SK-N-SH treated with all-trans-retinoic acid at 6 μM for 48 hours (cell line): ENCODE measurements around the gene CST9.

Source experiments
- ATAC-seq: fragments of 200-7000 bp; cut with Tn5 transposase; 3 replicates; pipeline ENCODE4 v1.9.1; 2020; ENCODE audit warnings: mild to moderate bottlenecking, moderate library complexity
- ARNTL ChIP-seq: fragments of 450-650 bp; formaldehyde crosslinking; IDR thresholded peaks from 2 replicates; pipeline ENCODE4 v1.5.0; 2020; ENCODE audit warnings: low read depth, mild to moderate bottlenecking, moderate library complexity, borderline replicate concordance
- BACH2 ChIP-seq: fragments of 250-450 bp; sonication (Bioruptor Pico); IDR thresholded peaks from 2 replicates; pipeline ENCODE4 v1.9.0; 2021; ENCODE audit warnings: mild to moderate bottlenecking, borderline replicate concordance
- CSDC2 ChIP-seq: fragments of 250-450 bp; sonication (Bioruptor Pico); IDR thresholded peaks from 2 replicates; pipeline ENCODE4 v1.5.0; 2020; ENCODE audit warnings: mild to moderate bottlenecking, moderate library complexity
- ESRRG ChIP-seq: fragments of 250-450 bp; sonication (Bioruptor Pico); IDR thresholded peaks from 2 replicates; pipeline ENCODE4 v1.6.1; 2021; ENCODE audit warnings: mild to moderate bottlenecking
- GLIS3 ChIP-seq: fragments of 250-450 bp; sonication (Bioruptor Pico); IDR thresholded peaks from 2 replicates; pipeline ENCODE4 v1.5.0; 2020; ENCODE audit warnings: mild to moderate bottlenecking, moderate library complexity
- ISL1 ChIP-seq: fragments of 250-450 bp; sonication (Bioruptor Pico); IDR thresholded peaks from 2 replicates; pipeline ENCODE4 v2.1.2; 2022; ENCODE audit warnings: mild to moderate bottlenecking, moderate library complexity
- PPARA ChIP-seq: fragments of 250-450 bp; sonication (Bioruptor Pico); IDR thresholded peaks from 2 replicates; pipeline ENCODE4 v1.5.0; 2020; ENCODE audit warnings: mild to moderate bottlenecking, borderline replicate concordance
- RARB ChIP-seq: fragments of 250-450 bp; sonication (Bioruptor Pico); IDR thresholded peaks from 2 replicates; pipeline ENCODE4 v1.8.0; 2021; ENCODE audit warnings: mild to moderate bottlenecking, moderate library complexity
- SNAI2 ChIP-seq: fragments of 250-450 bp; sonication (Bioruptor Pico); IDR thresholded peaks from 2 replicates; pipeline ENCODE4 v1.5.0; 2020; ENCODE audit warnings: mild to moderate bottlenecking, moderate library complexity
- TCF4 ChIP-seq: fragments of 250-450 bp; sonication (Bioruptor Pico); IDR thresholded peaks from 2 replicates; pipeline ENCODE4 v1.8.0; 2021; ENCODE audit warnings: mild to moderate bottlenecking, moderate library complexity, borderline replicate concordance
- TOX ChIP-seq: fragments of 250-450 bp; sonication (Bioruptor Pico); IDR thresholded peaks from 2 replicates; pipeline ENCODE4 v1.8.0; 2021; ENCODE audit warnings: mild to moderate bottlenecking, moderate library complexity, borderline replicate concordance
- ZC3H10 ChIP-seq: fragments of 250-450 bp; sonication (Bioruptor Pico); IDR thresholded peaks from 2 replicates; pipeline ENCODE4 v1.5.1; 2021; ENCODE audit warnings: mild to moderate bottlenecking, moderate library complexity
- ZFP3 ChIP-seq: fragments of 250-450 bp; sonication (Bioruptor Pico); IDR thresholded peaks from 2 replicates; pipeline ENCODE4 v1.5.0; 2020; ENCODE audit warnings: mild to moderate bottlenecking, moderate library complexity
- ZFP30 ChIP-seq: fragments of 450-650 bp; formaldehyde crosslinking; IDR thresholded peaks from 2 replicates; pipeline ENCODE4 v1.5.0; 2022; ENCODE audit warnings: mild to moderate bottlenecking, moderate library complexity
- ZNF565 ChIP-seq: fragments of 450-650 bp; formaldehyde crosslinking; conservative IDR thresholded peaks from 2 replicates; pipeline ENCODE4 v1.5.0; 2020; ENCODE audit warnings: low read depth, mild to moderate bottlenecking, moderate library complexity
- ZNF70 ChIP-seq: fragments of 450-650 bp; formaldehyde crosslinking; IDR thresholded peaks from 2 replicates; pipeline ENCODE4 v1.5.0; 2020; ENCODE audit warnings: mild to moderate bottlenecking, moderate library complexity
- ZNF8 ChIP-seq: fragments of 450-650 bp; formaldehyde crosslinking; IDR thresholded peaks from 2 replicates; pipeline ENCODE4 v1.5.0; 2020; ENCODE audit warnings: mild to moderate bottlenecking, moderate library complexity
- TF ChIP-seq, protein P1 (sequence below): fragments of 250-450 bp; sonication (Bioruptor Pico); IDR thresholded peaks from 2 replicates; pipeline ENCODE4 v1.8.0; 2020; ENCODE audit warnings: mild to moderate bottlenecking, moderate library complexity, borderline replicate concordance
- TF ChIP-seq, protein P2 (sequence below): fragments of 250-450 bp; sonication (Bioruptor Pico); IDR thresholded peaks from 2 replicates; pipeline ENCODE4 v1.5.1; 2021; ENCODE audit warnings: mild to moderate bottlenecking, moderate library complexity
- TF ChIP-seq, protein P3 (sequence below): fragments of 250-450 bp; sonication (Bioruptor Pico); IDR thresholded peaks from 2 replicates; pipeline ENCODE4 v1.8.0; 2021; ENCODE audit warnings: low read depth, mild to moderate bottlenecking, moderate library complexity, borderline replicate concordance
- TF ChIP-seq, protein P4 (sequence below): fragments of 250-450 bp; sonication (Bioruptor Pico); IDR thresholded peaks from 2 replicates; pipeline ENCODE4 v1.5.1; 2020; ENCODE audit warnings: low read depth, mild to moderate bottlenecking, moderate library complexity

Gene CST9

DNA sequence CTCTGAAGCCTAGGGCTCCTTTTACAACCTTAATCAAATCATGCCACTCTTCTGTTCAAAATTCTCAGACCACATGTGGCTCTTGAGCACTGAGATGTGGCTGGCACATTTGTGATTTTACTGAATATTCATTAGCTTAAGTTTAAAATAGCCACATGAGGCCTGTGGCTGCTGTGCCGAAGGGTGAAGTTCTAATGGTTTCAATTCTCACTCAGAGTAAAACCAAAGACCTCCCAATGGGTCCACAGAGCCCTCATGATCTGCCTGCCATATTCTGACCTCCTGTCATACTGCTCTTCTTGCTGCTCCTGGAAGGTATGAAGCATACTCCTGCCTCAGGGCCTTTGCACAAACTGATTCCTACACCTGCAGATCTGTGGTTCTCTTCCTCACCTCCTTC lies 39.9 kb upstream of the CST9 start:
- ATAC-seq, result no peak
- no peak for TF ChIP-seq ZC3H10 (CRISPR knock-in tag)
- no peak for TF ChIP-seq ZFP30 (CRISPR knock-in tag)
- TF ChIP-seq BACH2, result no peak

DNA sequence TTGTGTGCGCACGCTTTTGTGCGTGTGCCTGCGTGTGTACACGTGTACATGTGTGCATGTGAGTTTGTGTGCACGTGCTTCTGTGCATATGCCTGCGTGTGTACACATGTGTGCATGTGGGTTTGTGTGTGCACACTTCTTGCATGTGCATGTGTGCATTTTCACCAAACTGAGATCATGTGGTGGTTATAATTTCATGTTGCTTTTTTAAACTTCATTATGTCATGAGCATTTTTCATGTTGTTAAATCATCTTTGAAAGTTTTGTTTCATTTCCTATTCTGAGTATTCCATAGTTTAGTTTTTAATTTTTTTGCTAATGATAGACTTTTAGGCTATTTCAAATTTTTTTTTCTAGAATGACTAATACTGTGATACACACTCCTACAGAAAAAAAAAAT lies 38.4 kb upstream of the CST9 start:
- ATAC-seq, result no peak
- TF ChIP-seq PPARA (CRISPR knock-in tag) (no peak), ZFP3 (CRISPR knock-in tag) (no peak), RARB (CRISPR knock-in tag) (no peak), CSDC2 (CRISPR knock-in tag) (no peak), ARNTL (no peak), TOX (CRISPR knock-in tag) (no peak), ZNF70 (CRISPR knock-in tag) (no peak), ZNF565 (CRISPR knock-in tag) (no peak), ISL1 (CRISPR knock-in tag) (no peak), SNAI2 (no peak), ZFP30 (CRISPR knock-in tag) (no peak), ESRRG (CRISPR knock-in tag) (no peak), ZC3H10 (CRISPR knock-in tag) (no peak), GLIS3 (CRISPR knock-in tag) (no peak), ZNF8 (CRISPR knock-in tag) (no peak), TCF4 (CRISPR knock-in tag) (no peak)
- TF ChIP-seq, protein P1, sequence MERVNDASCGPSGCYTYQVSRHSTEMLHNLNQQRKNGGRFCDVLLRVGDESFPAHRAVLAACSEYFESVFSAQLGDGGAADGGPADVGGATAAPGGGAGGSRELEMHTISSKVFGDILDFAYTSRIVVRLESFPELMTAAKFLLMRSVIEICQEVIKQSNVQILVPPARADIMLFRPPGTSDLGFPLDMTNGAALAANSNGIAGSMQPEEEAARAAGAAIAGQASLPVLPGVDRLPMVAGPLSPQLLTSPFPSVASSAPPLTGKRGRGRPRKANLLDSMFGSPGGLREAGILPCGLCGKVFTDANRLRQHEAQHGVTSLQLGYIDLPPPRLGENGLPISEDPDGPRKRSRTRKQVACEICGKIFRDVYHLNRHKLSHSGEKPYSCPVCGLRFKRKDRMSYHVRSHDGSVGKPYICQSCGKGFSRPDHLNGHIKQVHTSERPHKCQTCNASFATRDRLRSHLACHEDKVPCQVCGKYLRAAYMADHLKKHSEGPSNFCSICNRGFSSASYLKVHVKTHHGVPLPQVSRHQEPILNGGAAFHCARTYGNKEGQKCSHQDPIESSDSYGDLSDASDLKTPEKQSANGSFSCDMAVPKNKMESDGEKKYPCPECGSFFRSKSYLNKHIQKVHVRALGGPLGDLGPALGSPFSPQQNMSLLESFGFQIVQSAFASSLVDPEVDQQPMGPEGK, result no peak
- TF ChIP-seq, protein P2, sequence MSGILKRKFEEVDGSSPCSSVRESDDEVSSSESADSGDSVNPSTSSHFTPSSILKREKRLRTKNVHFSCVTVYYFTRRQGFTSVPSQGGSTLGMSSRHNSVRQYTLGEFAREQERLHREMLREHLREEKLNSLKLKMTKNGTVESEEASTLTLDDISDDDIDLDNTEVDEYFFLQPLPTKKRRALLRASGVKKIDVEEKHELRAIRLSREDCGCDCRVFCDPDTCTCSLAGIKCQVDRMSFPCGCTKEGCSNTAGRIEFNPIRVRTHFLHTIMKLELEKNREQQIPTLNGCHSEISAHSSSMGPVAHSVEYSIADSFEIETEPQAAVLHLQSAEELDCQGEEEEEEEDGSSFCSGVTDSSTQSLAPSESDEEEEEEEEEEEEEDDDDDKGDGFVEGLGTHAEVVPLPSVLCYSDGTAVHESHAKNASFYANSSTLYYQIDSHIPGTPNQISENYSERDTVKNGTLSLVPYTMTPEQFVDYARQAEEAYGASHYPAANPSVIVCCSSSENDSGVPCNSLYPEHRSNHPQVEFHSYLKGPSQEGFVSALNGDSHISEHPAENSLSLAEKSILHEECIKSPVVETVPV (CRISPR knock-in tag), result no peak
- TF ChIP-seq, protein P3, sequence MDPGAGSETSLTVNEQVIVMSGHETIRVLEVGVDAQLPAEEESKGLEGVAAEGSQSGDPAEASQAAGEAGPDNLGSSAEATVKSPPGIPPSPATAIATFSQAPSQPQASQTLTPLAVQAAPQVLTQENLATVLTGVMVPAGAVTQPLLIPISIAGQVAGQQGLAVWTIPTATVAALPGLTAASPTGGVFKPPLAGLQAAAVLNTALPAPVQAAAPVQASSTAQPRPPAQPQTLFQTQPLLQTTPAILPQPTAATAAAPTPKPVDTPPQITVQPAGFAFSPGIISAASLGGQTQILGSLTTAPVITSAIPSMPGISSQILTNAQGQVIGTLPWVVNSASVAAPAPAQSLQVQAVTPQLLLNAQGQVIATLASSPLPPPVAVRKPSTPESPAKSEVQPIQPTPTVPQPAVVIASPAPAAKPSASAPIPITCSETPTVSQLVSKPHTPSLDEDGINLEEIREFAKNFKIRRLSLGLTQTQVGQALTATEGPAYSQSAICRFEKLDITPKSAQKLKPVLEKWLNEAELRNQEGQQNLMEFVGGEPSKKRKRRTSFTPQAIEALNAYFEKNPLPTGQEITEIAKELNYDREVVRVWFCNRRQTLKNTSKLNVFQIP (CRISPR knock-in tag), result no peak
- TF ChIP-seq, protein P4, sequence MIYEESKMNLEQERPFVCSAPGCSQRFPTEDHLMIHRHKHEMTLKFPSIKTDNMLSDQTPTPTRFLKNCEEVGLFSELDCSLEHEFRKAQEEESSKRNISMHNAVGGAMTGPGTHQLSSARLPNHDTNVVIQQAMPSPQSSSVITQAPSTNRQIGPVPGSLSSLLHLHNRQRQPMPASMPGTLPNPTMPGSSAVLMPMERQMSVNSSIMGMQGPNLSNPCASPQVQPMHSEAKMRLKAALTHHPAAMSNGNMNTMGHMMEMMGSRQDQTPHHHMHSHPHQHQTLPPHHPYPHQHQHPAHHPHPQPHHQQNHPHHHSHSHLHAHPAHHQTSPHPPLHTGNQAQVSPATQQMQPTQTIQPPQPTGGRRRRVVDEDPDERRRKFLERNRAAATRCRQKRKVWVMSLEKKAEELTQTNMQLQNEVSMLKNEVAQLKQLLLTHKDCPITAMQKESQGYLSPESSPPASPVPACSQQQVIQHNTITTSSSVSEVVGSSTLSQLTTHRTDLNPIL (CRISPR knock-in tag), result no peak

DNA sequence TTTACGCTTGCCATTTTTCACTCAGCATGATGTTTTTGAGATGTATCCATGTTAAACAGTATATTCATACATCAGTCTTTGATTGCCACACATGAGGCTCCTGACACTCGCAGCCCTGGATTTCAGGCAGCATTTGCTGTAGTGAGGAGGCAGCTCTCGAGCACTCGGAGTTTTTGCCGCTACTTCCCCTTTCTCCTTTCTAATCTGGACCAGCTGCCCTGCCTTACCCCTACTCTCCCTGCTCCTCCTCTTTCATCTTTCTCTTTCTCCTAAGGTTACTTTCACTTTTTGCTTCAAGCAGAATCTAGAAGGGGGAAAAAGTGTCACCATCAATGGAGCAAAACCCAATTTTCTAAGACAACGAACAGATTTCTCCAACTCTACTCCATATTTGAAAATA lies 37.9 kb upstream of the CST9 start:
- TF ChIP-seq ZNF565 (CRISPR knock-in tag), result no peak
- TF ChIP-seq ZFP3 (CRISPR knock-in tag), result no peak
- TF ChIP-seq, all 23 proteins: peak for 0
- ATAC-seq, result no peak

DNA sequence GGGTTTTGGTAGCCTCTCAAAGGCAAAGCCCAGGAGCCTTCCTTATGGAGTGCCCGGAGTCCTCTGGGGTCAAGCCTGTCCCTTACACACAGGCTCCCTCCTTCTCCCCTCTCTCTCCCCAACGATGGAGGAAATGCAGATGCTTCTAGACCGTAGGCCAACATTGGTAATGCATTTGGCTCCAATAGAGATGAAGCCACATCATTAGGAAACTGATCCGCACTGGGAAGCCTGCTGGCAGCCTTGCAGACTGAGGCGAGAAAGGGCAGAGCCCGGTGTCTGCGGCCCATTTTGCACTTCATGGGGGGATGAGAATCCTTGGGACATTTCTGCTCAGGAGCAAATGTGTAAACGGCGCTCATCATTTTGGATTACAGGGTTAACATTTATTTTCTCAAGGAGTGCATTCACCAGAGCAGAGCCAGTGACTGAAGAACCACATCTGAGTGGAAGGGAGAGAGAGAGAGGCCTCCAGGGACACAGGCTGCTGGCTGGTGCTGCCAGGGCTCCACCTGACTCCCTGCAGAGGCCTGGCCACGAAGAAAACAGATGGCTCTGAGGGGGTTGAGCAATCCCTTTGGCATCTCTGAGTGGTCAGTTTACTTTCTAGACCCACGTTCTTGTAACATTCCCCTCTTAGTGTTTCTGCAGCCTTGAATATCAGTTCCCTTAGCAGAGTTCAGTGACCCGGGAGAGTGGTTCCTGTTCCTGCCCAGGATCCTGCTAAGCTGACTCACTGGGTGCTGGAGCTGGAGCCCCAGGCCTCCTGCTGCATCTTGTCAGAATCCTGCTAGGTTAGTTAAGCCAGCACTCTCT lies 36.4 kb upstream of the CST9 start:
- peak; percentile 6 for ATAC-seq
- TF ChIP-seq CSDC2 (CRISPR knock-in tag), result no peak
